NCI-H2107 treated with DMSO at 0.1 percent for 48 hours (cell line): ENCODE results near the gene FAM24A.
"Not testable (repeated sequence)": the region's sequence is repeated elsewhere in the genome, so short reads cannot be mapped to it uniquely, and the experiment has no call there.

Experiments
- DNase-seq: peaks from one replicate; lab custom pipeline; 2025; ENCODE audit not compliant: unreplicated experiment; lab: John Stamatoyannopoulos, UW

Gene FAM24A, protein sequence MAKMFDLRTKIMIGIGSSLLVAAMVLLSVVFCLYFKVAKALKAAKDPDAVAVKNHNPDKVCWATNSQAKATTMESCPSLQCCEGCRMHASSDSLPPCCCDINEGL

GRCh38 chr10:122910310-122910709 lies at the start of gene FAM24A:
TSS of gene FAM24A (plus strand) at chr10:122910610. CDS start at chr10:122911635, 1,025 bp downstream.
- no peak for DNase-seq

GRCh38 chr10:122861711-122862161 lies 48.7 kb upstream of the FAM24A start:
- no peak for DNase-seq

DNA sequence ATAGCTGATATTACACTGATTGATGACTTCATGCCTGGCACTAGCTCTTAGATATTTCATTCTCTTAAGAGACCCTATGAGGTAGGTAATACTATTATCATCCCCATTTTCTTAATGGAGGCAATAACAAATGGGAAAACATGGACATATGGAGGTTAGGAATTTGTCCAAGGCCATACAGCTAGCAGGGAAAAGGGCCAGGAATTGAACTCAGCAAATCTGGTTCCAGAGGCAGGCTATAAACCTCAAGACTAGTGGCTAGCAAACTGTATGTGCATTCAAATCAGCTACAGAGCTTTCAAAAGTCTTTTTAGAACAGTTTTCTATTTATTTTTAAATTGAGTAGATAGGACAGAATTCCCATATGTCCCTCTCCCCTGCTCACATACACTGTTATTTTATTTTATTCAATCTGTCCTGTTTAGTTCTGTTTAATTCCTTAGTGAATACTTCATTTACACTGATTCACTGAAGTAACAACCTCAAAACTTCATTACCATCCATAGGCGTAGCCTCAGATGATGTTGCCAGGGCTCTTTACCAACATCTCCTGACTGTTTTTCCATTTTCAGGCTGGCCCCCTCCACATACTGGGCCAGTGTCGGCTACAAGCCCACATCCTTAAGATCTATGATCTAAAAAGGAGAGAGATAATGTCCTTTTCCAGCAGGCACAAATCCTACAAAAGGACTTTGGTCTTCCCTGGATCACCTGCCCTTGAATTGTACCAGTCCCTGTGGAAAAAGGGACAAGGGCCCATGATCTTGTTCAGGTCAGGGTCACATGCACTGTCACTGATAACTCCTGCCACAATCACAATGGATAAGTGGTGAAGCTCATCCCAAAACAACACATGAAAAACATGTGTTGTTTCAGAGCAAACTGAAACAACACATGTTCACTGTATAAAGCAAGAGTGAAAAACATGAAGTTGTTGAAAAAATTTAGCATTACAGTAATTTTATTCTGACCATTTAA lies 46.9 kb upstream of the FAM24A start:
- no peak for DNase-seq

- DNase-seq: no peak
These were observed 46.2 kb upstream of the FAM24A start for GRCh38 chr10:122864194-122864592.

DNA sequence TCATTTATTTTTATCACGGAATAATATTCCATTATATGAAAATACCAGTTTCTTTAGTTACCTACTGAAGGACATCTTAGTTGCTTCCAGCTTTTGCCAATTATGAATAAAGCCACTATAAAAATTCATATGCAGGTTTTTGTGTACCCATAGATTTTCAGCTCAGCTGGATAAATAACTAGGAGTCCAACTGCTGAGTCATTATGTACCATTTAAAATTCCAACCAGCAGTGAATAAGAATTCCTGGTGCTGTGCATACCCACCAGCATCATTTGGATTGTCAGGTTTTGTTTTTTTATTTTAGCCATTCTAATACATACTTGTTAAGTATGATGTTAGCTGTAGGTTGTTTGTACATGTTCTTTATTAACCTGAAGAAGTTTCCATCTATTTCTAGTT lies 45.5 kb upstream of the FAM24A start:
- DNase-seq: no peak

DNA sequence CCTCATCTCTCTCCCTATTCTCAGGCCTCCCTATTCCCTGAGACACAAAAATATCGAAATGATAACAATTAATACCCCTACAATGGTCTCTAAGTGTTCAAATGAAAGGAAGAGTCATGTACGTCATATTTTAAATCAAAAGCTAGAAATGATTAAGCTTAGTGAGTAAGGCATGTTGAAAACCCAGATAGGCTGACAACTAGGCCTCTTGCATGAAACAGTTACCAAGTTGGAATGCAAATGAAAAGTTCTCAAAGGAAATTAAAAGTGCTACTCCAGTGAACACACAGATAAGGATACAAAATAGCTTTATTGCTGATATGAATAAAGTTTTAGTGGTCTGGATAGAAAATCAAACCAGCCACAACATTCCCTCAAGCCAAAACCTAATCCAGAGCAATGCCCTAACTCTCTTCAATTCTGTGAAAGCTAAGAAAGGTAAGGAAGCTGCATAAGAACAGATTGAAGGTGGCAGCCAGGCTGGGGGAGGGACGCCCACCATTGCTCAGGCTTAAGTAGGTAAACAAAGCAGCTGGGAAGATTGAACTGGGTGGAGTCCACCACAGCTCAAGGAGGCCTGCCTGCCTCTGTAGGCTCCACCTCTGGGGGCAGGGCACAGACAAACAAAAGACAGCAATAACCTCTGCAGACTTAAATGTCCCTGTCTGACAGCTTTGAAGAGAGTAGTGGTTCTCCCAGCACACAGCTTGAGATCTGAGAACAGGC lies 43.5 kb upstream of the FAM24A start:
- DNase-seq: not testable (repeated sequence)

DNA sequence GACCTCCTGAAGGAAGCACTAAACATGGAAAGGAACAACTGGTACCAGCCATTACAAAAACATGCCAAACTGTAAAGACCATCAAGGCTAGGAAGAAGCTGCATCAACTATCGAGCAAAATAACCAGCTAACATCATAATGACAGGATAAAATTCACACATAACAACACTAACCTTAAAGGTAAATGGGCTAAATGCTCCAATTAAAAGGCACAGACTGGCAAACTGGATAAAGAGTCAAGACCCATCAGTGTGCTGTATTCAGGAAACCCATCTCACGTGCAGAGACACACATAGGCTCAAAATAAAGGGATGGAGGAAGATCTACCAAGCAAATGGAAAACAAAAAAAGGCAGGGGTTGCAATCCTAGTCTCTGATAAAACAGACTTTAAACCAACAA lies 41.6 kb upstream of the FAM24A start:
- not testable (repeated sequence) for DNase-seq

- DNase-seq: not testable (repeated sequence)
These were observed 38.5 kb upstream of the FAM24A start for GRCh38 chr10:122871947-122872346.

DNA sequence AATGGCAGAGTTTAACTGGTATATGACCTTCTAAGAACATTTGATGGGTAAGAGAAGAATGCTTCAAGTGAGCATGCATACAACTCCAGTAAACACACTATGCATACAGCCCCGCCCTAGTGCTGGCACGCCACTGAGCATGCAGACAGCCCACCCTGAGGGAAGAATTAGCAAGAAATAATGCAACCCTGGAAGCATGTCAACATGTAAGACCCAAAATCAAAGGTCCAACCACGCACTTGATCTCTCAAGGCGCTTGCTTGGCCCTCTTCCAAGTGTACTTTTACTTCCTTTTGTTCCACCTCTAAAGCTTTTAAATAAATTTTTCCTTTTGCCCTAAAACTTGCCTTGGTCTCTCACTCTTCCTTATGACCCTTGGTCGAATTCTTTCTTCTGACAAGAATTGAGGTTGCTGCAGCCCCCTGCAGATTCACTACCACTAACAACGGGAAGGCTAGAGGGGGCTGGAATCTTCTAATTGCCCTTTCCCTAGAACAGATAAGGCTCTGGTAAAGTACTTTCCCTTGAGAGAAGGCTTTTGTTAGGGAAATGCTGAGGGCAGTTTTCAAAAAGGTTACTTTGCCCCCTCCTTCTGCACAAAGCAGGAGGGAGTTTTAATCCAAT lies 34.5 kb upstream of the FAM24A start:
- no peak for DNase-seq

DNA sequence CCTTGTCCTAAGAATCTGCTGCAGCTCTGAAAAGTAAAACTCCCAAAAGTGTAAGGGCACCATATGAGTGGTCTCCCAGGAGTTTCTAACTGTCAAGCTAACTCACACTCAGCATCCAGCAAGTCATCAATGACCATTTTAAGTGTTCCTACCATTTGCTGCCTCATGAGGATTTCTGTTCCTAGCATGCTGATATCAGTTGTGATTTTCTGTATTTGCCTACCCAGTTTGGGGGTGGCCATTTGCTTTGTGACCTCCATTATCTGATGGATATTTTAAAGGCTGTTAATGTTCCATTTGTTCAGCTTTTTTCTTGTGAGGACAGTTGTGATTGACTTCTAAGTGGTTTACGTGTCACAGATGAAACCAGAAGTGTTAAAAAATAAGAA lies 33.9 kb upstream of the FAM24A start:
- no peak for DNase-seq

- no peak for DNase-seq
These were observed 33.1 kb upstream of the FAM24A start for GRCh38 chr10:122877264-122877663.

DNA sequence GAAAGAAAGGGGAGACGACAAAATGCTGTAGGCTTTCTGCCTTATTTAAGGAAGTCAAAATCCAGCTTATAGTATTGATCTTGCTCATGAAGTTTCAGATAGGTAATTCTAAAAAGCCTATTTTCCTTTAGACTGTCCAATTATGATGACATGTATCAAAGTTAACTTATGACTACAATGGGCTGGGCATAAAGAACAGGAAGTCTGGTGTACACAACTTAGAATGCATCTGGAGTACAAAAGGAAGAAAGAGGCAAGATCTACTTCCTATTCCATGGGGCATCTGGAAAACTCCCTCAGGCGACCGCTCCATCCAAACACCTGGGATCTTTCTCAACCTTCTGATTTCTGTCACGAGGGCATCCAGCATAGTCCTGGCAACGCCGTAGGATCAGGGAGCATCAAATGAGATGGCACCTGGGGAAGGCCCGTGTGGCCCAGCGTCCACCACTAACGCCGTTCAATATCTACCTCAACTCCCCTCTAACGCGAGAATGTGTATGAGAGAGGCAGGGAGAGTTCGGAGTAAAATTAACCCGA lies 31.5 kb upstream of the FAM24A start:
- no peak for DNase-seq

- no peak for DNase-seq
These were observed 30.8 kb upstream of the FAM24A start, which contains the start of gene FAM24B for GRCh38 chr10:122879339-122880273. TSS of gene FAM24B (minus strand) at chr10:122879581. CDS start at chr10:122850515, 29,066 bp downstream.

DNA sequence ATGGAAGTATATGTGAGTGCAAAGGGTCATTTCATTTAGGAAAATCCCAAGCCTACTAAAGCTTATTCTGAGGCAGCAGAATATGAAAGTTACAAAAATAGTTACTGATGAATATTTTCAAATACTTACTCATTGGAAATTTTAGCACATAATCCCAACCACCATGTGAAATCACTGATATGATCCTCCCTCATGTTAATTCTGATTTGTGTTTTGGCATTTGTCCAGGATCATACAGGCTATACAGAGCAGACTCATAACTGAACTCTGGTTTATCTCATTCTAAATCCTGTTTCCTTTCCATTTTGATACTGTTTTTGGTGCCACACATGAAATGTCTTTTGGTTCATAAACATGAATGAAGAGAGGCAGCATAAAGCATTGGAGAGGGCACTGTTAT lies 27.6 kb upstream of the FAM24A start:
- DNase-seq: no peak

GRCh38 chr10:122884166-122884565 lies 26.2 kb upstream of the FAM24A start:
- no peak for DNase-seq

GRCh38 chr10:122894261-122894944 lies 16.0 kb upstream of the FAM24A start:
- DNase-seq: no peak

DNA sequence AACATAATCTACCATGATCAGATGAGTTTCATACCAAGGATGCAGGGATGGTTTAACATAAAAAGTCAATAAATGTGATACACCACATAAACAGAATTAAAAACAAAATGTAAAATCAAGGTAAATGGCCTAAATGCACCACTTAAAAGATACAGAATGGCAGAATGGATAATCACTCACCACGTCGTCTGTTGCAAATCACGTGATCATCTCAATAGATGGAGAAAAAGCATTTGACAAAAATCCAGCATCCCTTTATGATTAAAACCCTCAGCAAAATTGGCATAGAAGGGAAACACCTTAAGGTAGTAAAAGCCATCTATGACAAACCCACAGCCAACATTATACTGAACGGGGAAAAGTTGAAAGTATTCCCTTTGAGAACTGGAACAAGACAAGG lies 6.5 kb upstream of the FAM24A start:
- not testable (repeated sequence) for DNase-seq

- no peak for DNase-seq
These were observed 1.6 kb downstream of the FAM24A start for GRCh38 chr10:122911889-122912484.

DNA sequence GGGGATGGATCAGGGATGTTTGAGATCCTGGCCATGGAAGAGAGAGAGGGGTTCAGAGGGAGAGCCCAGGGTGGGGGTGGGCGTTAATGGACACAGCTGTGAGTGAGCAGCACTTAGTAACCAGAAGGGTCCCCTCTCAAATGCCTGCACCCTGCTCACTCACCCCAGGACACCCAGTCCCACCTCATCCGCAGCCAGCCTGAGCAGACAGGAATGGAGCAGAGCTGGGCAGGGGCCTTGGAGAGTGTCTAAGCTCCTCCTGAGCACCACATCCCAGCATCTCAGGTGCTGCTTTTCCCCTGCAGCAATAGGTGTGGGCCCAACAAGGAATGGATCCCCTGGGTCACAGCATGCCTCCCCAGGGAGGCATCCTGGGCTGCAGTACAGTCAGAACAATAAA lies 5.3 kb downstream of the FAM24A start:
- no peak for DNase-seq
